ENCODE data around the gene CA4.
"Not testable (repeated sequence)": the region's sequence is repeated elsewhere in the genome, so short reads cannot be mapped to it uniquely, and the experiment has no call there.

The CA4 gene

DNA sequence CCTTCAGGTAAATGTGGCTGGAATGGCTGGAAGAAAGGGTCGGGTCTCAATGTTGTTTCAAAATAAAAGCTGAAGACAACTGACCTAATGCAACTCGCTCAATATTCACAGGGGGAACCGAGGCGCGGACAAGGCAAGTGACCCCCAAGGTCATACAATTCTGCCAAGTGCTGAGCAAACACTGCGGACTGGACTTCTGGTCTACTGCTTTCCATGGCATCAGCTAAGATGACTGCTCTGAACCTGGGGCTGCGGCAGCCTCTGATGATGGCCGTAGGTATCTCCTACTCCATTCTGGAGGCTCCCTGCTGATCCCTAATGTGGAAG is 21.9 kb downstream of the CA4 start:
- TF ChIP-seq, protein P1, sequence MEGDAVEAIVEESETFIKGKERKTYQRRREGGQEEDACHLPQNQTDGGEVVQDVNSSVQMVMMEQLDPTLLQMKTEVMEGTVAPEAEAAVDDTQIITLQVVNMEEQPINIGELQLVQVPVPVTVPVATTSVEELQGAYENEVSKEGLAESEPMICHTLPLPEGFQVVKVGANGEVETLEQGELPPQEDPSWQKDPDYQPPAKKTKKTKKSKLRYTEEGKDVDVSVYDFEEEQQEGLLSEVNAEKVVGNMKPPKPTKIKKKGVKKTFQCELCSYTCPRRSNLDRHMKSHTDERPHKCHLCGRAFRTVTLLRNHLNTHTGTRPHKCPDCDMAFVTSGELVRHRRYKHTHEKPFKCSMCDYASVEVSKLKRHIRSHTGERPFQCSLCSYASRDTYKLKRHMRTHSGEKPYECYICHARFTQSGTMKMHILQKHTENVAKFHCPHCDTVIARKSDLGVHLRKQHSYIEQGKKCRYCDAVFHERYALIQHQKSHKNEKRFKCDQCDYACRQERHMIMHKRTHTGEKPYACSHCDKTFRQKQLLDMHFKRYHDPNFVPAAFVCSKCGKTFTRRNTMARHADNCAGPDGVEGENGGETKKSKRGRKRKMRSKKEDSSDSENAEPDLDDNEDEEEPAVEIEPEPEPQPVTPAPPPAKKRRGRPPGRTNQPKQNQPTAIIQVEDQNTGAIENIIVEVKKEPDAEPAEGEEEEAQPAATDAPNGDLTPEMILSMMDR (IDR thresholded peaks at IDR 0.05; ENCODE audit: control extremely low read depth, extremely low read depth, low read depth, missing control alignments) = no peak
- no peak for DNase-seq (ENCODE audit: extremely low spot score)
- POLR2A ChIA-PET = no interaction called here
- CTCF ChIA-PET = interaction anchor here (1.0 to 2.0 kb wide), 4 partner anchors 11 to 32 kb away, joined by 3 to 6 read pairs (median 4); no protein-coding TSS in a partner anchor

DNA sequence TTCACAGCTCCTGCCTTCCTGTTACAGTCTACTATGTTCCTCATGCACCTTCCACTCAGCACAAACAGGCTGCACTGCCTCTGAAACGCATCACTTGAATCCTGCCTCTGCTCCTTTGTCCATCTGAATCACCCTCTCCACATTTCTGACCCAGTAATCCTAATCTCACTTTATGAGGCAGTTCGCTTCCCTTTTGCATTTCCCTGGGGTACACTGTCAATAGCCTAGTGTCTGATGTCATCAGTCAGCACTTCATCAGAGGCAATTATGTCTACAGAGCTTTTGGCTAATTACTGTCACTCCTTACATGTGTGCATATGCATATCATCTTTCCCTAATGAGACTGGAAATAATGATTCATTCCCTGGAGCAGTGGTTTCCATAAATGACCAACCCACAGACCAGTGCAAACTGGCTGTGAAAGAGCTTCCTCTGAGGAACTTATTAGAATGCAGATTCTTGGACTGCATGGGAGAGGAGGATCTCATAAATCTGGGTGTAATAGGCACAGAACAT is 23.6 kb downstream of the CA4 start:
- CTCF ChIA-PET = no interaction called here
- DNase-seq (ENCODE audit: extremely low spot score) = no peak
- POLR2A ChIA-PET = interaction anchor here (0.6 kb wide), 1 partner anchor 463 kb away, joined by 3 read pairs; no protein-coding TSS in a partner anchor
- TF ChIP-seq, protein P1 (IDR thresholded peaks at IDR 0.05; ENCODE audit: control extremely low read depth, extremely low read depth, low read depth, missing control alignments) = no peak

DNA sequence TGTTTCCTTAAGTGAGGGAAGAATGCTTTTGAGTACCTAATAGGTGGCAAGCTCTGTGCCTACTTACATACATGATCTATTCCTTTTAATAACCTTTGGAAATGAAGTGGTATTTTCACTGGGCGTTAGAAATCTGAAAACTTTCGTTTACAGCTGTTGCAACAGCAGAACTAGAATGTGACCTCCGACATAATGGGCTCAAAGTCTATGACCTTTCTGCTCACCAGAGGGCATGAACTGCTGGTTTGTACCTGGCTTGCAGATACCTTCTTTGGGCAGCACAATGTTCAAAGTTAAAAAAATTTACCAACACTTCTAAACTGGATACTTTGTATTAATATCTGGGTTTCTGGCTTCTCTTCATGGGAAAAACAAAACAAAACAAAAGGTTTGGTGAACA is 24.3 kb downstream of the CA4 start:
- POLR2A ChIA-PET = interaction anchor here (0.6 kb wide), 1 partner anchor 462 kb away, joined by 3 read pairs; no protein-coding TSS in a partner anchor
- TF ChIP-seq, protein P1 (IDR thresholded peaks at IDR 0.05; ENCODE audit: control extremely low read depth, extremely low read depth, low read depth, missing control alignments) = no peak
- CTCF ChIA-PET = interaction anchor here (0.9 kb wide), 1 partner anchor 9 kb away, joined by 3 read pairs; no protein-coding TSS in a partner anchor
- DNase-seq (ENCODE audit: extremely low spot score) = no peak

DNA sequence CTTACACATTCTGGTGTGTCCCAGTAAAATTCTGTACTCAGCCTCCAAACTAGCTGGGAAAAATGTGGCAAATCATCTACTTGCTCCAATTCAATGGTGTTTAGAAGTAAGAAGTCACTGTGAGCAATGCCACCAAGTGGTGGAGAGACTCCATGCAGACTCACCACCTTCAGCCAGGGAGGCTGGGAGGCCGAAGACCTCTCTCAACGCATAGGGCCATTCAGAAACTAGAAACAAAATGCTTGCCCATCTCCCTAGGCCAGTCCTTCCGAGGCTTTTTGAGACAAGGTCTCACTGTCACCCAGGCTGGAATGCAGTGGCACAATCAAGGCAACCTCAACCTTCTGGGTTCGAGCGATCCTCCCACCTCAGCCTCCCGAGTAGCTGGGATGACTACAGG is 25.0 kb downstream of the CA4 start:
- POLR2A ChIA-PET; DNase-seq (ENCODE audit: extremely low spot score): not testable (repeated sequence)
- CTCF ChIA-PET = interaction anchor here (0.9 kb wide), 1 partner anchor 8 kb away, joined by 3 read pairs; no protein-coding TSS in a partner anchor

DNA sequence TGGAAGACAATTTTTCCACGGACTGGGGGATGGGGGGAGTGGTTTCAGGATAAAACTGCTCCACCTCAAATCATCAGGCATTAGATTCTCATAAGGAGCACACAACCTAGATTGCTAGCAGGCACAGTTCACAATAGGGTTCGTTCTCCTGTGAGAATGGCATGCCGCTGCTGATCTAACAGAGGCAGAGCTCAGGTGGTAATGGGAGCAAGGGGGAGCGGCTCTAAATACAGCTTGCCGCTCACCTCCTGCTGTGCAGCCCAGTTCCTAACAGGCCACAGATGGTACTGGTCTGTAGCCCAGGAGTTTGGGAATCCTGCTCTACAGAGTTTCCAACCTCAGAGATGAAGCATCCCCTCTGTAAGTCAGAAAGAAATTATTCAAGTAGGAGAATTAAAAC is 27.0 kb downstream of the CA4 start:
- DNase-seq (ENCODE audit: extremely low spot score); CTCF ChIA-PET; POLR2A ChIA-PET: not testable (repeated sequence)

DNA sequence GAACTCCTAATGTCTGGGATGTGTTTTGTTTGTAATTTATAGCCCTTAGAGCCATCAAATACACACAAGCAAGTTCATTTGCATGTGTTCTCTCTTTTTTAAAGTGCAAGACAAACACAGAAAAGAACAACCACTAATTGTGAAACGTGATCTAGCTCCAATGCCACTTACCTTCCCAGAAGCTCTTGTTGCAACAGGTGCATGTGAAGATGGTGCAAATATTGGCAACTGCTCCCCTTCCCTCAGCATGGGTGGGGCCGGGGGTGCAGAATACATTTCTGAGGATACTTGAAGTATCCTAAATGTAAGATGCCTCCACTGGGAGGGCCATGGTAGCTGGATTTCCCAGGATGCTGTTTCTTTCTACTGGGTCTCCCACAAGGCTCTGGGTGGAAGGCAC is 28.4 kb downstream of the CA4 start:
- DNase-seq (ENCODE audit: extremely low spot score); POLR2A ChIA-PET: not testable (repeated sequence)
- CTCF ChIA-PET = interaction anchor here (1.5 kb wide), 1 partner anchor 12 kb away, joined by 4 read pairs; no protein-coding TSS in a partner anchor

DNA sequence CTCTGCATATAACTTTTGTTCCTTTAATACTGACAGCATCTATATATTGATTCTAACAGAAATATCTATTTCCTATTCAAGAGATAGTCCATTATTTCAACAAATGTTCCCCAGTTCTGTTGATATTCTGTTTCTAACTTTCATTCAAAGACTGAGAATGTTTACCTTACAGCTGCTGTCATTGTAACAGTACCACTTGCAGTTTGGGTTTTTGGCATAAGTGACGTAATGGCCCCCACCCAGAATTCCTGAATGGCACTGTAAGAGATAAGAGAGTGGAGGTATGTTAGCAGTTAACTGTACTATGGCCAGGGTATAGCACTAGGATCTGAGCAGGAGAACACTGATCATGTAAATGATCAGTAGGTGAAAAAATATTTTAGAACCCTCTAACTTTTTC is 30.6 kb downstream of the CA4 start:
- CTCF ChIA-PET = interaction anchor here (1.0 to 1.2 kb wide), 2 partner anchors 10 to 12 kb away, joined by 3 read pairs; no protein-coding TSS in a partner anchor
- POLR2A ChIA-PET; DNase-seq (ENCODE audit: extremely low spot score): not testable (repeated sequence)

DNA sequence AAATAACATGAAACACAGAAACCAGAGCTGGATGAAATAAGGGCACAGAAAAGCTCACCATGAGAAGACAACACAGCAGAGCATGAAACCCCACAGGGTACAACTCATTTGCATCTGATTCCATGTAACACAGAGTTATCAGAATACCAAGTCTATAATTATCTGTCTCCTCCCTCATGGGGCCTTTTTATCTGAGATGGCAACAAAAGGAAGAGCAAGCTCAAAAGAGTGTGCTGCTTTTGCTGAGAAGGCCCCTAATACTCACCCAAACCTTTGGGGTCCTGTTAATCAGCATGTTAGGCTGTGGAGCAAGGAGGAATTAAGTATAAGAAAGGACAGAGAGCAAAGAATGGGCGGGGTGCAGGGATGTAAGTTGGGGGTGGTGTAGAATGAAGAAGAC is 36.6 kb downstream of the CA4 start:
- CTCF ChIA-PET; DNase-seq (ENCODE audit: extremely low spot score): not testable (repeated sequence)
- POLR2A ChIA-PET = interaction anchor here (0.6 kb wide), 1 partner anchor 42 kb away, joined by 4 read pairs; no protein-coding TSS in a partner anchor

DNA sequence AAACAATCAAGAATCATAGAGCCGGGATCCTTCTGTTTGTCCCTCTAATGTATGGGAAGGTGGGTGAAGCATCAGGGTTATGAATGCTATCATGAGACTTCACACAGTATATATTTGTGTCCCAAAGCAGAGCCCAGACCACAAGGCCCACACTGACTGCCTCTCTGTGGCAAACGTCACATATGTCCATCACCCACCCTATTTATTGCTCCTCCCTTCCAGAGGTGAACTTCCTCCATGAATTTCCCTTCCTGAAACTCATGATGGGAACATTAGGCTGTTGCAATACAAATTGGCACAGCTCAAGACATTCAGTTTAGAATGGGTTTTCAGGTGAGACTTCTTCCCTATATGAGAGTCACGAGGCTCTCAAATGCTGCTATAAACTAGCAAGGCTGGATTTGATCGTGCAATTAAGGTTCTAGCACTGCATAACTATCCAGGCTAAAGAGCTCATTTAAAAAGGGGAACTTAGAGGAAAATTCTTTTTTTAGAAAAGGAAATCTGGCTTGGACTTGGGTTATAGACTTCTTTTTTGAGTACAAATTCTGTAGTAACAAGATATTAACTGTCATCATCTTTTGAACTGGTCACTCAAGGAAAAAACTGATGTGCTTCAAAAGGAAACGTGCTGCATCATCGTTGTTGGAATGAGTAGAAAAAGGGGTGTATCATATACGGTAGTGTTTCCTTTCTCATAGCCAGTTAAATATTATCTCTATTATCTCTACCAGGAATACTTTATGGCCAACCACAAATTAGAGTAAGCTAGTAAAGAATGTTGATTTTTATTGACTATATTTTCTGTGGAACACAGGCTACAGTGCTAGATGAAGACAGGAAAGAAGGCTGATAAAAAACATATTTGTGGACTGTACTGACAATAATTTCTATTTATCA is 37.3 kb downstream of the CA4 start:
- POLR2A ChIA-PET; DNase-seq (ENCODE audit: extremely low spot score): not testable (repeated sequence)
- CTCF ChIA-PET = interaction anchor here (2.0 kb wide), 1 partner anchor 16 kb away, joined by 5 read pairs; no protein-coding TSS in a partner anchor

DNA sequence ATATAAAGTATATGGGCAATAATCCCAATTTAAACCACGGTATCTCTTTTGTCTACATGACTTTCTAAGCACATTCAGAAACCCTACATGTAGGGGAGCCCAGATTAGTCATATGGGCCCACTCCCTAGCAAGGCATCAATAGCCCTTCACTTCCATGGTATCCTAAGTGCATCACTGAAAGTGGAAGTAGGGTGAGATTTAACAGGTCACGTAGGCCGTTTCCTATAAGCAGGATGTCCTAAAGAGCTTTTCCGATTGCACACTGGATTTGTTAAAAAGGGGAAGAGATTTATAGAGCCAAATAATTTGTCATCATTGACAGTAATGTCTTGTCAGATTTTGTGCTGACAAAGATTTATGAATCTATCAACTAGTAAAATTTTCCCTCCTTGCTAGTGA is 39.0 kb downstream of the CA4 start:
- TF ChIP-seq, protein P1 (IDR thresholded peaks at IDR 0.05; ENCODE audit: control extremely low read depth, extremely low read depth, low read depth, missing control alignments) = no peak
- ChIA-PET CTCF (interaction anchor here (2.0 kb wide), 1 partner anchor 18 kb away, joined by 5 read pairs; no protein-coding TSS in a partner anchor), POLR2A (no interaction called here)
- no peak for DNase-seq (ENCODE audit: extremely low spot score)

DNA sequence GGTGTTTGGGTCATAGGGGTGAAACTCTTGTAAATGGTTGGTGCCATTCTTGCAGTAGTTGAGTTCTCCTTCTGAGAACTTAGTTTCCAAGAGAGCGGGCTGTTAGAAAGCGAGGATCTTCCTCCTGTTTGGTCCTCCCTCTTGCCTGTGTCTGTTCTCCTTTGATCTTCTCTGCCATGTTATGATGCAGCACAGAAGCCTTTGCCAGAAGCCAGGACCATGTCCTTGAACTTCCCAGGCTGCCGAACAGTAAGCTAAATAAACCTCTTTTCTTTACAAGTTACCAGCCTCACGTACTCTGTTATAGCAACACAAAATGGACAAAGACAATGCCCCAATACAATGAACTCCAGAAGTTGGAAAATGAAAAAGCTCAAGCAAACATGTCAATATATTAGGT is 40.3 kb downstream of the CA4 start:
- CTCF ChIA-PET = interaction anchor here (1.2 kb wide), 1 partner anchor 10 kb away, joined by 7 read pairs; no protein-coding TSS in a partner anchor
- POLR2A ChIA-PET; DNase-seq (ENCODE audit: extremely low spot score): not testable (repeated sequence)

DNA sequence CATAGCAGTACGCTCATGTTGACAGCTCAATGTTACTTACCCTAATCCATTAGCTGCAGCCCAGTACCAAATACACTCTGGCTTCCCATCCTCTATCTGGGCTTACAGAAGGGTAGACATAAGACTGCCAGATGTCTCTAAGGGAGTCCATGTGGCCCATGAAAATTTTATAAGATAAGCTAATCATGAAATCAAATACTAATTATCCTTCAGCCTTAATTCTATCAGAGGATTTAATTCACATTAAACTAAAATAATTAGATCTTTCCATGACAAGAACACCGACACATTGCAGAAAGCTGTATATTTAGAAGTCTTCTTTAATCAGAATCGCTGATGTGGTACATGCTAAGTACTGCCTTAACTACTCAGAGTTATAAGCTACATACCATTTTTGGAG is 43.3 kb downstream of the CA4 start:
- CTCF ChIA-PET = interaction anchor here (1.0 to 1.1 kb wide), 2 partner anchors 22 to 228 kb away, joined by 3 read pairs; no protein-coding TSS in a partner anchor
- POLR2A ChIA-PET; DNase-seq (ENCODE audit: extremely low spot score): not testable (repeated sequence)

Measured in GM10248 (cell line).